Middle frontal gyrus (tissue), 1 donor: ENCODE measurements around the gene RBM47.

Experiments used
- DNase-seq: peaks from one replicate; pipeline ENCODE4 v3.0.0-alpha.2; 2015; ENCODE audit warnings: low spot score; ENCODE audit errors: extremely low spot score

RBM47 gene

DNA sequence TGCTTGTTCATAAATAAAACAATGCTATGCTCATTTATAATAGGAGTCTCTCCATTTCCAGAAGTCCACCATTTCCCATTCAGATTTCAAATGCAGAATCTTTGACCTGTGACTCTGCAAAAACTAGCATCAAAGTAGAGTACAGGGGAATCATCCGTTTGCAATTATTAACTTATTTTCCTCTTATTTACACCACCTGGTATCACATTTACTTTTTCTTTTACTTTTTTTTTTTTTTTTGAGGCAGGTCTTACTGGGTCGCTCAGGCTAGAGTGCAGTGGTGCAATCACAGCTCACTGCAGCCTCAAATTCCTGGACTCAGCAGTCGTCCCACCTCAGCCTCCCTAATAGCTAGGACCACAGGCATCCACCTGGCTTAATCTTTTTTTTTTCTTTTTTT is 37.6 kb downstream of the RBM47 start:
- DNase-seq = no peak

DNA sequence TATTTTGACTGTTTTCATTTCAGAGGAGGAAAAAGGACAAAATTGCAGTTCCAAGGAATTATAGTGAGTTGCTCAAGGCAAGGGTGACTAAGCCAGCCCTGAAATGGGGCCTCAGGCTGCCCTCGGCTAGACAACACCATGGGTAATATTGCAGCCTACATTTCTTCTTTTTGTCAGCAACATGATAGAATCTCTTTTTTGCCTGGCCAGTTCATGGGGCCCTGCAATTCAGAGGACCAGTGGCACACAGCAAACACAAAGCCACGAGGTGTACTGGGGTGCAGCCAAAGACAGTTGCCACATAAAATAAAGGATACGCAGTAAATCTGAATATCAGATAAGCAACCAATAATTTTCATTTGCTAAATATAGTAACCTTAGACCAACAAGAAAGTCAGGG is 41.8 kb downstream of the RBM47 start:
- no peak for DNase-seq

DNA sequence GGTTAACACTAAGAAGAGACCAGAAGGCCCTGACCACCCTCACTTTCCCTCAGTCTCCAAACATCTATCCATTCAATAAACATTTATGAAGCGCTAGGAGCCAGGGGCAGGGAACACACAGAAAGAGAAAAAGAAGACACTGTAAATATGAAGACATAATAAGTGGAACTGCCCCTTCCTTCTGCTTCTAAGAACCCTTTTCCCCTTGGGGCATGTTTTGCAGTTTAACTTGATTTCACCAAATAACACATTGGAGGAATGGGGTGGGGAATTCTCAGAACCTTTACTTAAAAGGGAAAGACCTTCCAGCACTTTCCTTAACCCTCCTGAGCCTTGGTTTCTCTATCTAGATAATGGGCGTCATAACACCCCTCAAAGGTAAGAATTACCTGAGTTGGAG is 42.3 kb downstream of the RBM47 start:
- DNase-seq = no peak

DNA sequence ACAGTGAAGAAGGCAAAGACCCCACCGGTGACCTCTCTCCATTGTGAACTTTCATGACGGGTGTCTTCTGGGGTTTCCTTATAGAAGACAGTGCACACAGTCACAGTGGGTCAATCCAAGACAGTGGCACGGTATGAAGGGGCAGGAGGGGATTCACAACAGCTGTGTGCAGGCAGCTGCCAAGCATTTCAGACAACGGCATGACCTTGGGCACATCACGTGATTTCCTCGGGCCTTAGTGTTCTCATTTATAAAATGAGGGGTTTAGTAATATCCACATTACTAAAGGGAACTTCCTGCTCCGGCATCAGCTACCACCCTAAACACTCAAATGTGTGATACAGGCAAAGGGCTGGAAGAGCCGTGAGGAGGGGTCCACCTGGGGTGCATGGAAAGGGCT is 42.9 kb downstream of the RBM47 start:
- no peak for DNase-seq

DNA sequence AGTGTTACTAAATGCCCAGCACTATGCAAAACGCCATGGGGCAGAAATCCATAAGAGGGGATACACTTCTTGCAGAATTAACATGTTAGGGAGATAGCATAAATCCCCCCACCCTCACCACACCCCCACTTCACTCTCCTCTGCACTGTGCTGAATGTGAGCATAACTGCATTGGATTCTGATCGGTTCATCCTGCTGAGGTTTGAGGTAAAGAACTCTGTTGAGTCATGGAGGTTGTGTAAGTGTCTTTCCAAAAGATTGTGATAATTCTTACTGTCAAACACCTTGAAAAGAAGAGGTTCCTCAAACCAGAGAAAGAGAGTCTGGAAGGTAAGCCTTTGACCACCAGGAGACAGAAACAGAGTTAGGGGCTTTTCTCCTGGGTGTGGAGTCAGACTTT is 43.6 kb downstream of the RBM47 start:
- no peak for DNase-seq

DNA sequence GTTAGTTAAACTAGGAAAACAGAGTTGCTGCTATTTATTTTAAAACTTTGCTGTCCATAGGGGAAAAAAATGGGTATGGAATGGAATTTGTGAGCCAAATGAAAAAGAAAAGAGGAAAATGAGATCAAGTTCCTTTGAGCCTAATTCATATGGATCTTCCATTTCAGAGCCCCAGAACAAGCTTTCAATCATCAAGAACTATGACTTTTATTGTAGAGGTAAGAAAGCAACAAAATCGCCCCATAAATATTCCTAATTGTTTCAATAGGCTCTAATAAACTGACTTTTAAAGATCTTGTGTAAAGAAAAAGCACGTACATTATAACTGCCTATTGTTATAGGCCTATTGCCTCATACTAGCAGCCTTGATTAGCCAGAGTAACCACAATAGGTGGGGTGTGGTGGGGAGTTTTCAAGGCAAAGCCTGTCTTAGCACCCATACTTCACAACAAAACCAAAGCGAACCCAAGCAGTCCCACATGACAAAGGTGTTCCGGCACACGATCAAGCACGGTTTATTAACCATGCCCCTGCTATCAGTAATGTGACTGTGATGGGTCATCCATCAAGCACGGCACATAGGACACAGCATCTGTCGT is 44.4 kb downstream of the RBM47 start:
- DNase-seq = no peak

DNA sequence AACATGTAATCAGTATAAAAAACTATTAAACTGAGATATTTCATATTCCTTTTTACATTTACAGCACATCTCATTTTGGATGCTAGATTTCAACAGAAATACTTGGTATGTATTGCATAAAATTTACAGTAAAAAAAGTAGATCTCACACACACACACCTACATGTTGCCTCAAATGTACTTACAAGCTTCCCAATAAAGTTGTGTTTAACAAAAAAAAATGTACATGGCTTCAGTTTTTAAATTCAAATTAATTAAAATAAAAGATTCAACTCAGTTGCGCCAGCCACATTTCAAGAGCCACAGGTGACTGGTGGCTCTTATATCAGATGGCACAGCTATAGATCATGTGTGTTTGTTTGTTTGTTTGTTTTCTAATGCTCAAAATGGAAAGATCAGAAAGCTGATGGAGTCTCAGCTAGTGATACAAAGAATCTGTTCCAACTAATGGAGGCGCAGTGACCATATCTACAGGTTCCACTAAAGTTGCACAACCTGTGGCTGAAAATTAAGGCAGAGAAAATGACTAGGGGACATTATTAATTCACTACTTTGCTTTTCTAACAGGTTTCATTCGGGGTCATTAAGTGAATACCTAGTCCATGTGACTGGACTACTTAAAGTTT is 45.0 kb downstream of the RBM47 start:
- DNase-seq = no peak

DNA sequence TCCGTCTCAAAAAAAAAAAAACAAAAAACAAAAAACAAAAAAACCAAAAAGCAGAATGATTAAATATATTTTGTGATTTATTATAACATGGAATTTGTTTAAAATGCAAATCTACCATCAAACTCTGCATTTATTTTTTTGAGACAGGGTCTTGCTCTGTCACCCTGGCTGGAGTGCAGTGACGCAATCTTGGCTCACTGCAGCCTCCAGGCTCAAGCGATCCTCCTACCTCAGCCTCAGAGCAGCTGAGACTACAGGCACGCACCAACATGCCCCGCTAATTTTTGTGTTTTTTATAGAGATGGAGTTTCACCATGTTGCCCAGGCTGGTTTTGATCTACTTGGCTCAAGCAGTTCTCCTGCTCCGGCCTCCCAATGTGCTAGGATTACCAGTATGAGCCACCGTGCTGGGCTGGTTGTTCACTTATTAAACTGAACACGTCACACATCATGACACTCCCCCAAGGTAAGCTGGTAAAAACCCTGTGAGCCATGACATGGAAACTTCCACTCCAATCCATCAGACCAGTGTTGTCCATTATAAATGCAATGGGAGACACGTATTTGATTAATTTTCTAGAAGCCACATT is 45.7 kb downstream of the RBM47 start:
- DNase-seq = no peak

DNA sequence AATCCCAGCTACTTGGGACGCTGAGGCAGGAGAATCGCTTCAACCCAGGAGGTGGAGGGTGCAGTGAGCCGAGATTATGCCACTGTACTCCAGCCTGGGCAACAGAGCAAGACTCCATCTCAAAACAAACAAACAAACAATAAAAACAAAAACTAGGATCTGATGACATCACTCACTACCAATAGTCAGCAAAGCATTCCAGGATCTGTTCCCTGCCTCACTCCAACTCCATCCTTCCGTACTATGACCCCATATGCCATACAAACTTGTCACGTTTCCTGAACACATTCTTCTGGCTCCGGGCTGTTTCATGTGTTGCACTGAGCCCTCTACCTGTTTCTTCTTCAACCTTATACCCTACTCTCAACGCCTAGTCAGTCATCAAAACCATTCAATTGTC is 47.3 kb downstream of the RBM47 start:
- no peak for DNase-seq

DNA sequence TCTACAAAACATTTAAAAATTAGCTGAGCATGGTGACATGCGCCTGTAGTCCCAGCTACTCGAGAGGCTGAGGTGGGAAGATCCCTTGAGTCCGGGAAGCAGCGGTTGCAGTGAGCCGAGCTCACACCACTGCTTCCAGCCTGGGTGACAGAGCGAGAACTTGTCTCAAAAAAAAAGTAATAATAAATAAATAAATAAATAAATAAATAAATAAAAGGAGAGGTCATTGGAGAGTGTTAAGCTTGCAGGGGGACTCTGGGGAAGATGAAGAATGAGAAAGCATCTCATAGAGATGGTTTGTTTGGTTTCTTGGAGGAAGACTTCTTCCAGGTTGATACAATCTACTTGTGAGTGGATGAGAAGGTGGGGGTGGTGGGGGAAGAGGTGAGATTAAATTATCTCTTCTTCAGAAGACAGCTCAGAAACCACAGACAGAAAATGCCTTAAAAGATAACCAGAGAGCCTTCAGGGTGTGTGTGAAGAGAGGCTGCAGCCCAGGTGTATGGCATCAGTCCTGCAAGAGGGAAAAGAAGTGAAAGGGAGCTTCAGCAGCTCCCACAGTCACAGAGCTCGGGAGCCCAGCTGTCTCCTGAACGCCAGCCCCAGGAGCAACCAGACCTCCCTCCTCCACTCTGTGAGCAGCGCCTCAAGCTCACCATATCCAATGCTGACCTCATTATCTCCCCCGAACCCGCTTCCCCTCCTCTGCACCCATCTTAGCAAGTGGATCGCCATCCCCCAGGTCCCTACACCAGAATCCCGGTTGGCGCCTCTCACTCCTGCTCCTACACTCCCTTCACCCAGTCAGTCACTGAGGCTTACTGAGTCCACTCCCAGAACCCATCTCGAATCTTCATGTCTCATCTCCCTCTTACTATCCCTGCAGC is 48.2 kb downstream of the RBM47 start:
- no peak for DNase-seq

DNA sequence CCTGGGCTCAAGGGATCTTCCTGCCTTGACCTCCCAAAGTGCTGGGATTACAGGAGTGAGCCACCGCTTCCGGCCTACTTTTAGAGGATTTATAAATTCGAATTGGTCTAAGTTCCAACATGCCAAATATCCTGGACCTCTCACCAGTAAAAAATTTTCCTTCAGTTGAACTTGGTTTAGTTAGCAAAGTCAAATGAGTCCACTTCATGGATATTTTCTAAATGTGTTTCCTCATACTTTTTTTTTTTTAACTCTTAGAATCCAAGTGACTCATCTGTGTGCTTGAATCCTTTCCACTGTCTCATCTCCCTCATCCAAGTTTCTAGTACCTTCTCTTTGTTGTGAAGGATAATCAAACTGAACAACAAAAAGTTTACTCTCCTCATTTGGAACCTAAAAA is 49.7 kb downstream of the RBM47 start:
- no peak for DNase-seq

DNA sequence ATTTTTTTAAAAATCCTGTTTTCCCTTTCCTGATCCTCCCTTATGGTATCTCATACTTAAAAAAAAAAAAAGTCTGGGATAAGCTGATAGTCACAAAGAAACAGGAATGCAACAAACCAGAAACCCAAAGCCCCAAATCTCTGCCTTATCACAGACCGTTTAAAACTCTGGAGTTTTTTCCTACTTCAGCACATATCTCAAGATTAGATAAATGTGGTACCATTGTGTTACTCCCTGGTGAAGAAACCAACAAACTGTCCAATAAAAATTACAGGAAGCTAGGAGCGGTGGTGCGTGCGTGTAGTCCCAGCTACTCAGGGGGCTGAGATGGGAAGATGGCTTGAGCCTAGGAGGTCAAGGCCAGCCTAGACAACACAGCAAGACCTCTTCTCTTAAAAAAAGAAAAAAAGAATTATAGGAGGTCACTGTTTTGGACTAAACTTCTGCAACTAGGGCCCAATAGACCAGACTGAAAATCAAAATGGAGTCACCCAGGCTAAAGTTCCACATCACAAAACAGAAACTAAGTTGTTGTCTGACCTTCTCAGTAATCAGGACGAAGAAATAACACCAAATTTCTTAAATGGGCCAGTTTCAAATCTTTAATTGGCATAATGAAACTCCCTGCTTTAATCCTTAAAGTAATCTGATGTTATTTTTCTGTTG is 51.9 kb downstream of the RBM47 start:
- DNase-seq = no peak

DNA sequence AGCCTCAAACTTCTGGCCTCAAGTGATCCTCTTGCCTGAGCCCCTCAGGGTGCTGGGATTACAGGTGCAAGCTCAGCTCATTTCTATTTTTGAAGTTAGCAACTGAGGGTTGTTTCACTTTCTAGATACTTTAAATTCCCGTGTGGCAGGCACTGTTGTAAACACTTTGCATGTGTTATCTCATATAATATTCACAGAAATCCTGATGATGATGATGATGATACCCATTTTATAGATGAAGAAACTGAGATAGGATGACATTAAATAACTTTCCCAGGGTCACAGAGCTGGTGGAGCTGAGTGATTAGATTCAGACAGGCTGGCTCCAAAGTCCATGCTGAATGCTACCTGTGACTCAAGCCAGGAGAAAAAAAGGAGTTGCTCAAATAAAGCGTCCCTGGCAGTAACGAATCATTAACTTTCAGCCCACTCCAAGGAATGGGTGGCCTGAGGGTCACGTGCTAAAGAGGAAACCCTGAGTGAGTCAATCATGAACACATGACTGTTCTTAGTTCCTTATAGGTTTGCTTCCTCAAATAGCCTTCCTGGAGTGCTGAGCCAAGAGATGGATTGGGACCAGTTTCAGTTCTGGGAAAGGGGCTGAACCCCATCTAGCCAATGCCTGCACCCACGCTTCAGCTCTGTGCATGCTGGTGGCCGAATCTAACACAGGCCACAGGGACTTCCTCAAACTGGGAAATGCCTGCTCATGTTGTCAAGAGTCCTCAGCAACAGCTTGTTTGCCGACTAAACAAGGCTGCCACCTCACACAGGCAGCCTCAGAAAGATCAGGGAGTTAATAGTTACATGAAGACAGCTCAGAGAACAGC is 52.8 kb downstream of the RBM47 start:
- DNase-seq = no peak

DNA sequence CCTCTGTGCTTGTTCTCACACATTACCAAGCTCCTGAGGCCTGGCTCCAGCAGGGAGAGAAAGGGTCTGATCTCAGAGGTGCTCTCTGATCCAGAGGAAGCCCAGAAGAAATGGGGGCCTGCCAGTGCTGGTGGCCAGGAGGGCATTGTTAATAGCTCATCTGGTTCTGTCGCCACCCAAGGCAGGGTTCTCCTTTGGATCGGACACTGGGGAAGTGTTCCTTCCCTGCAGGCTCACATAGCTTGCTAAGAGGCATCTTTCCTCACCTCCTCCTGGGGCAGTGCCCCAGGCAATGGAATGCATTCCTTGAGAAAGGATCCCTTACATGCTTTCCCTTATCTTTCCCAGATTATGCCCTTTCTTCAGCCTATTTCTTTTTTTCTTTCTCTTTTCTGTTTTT is 53.8 kb downstream of the RBM47 start:
- no peak for DNase-seq

DNA sequence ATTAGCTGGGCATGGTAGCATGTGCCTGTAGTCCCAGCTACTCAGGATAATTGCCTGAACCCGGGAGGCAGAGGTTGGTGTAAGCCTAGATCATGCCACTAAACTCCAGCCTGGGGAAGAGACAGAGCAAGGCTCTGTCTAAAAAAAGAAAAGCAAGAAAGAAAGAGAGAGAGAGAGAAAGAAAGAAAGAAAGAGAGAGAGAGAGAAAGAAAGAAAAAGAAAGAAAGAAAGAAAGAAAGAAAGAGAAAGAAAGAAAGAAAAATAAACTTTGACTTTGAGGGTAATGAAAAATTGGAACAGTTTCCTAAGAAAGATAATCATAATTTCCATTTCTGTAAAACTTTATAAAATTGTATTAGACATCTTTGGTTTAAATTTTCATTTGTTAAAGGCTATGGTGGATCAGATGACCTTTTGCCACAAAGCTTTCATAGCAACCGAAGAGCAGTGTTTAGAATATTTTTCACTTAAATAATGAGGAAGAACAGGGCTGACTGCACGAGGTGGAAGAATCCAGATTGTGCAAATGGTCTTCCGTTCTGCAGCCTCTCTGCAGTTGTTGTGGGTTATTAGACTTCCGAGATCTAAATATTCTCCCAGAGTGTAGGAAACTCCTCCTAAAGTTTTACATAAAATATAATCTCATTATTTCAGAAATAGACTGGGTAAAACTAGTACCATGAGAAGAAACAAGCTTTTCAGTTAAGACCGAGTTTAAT is 55.9 kb downstream of the RBM47 start:
- no peak for DNase-seq

DNA sequence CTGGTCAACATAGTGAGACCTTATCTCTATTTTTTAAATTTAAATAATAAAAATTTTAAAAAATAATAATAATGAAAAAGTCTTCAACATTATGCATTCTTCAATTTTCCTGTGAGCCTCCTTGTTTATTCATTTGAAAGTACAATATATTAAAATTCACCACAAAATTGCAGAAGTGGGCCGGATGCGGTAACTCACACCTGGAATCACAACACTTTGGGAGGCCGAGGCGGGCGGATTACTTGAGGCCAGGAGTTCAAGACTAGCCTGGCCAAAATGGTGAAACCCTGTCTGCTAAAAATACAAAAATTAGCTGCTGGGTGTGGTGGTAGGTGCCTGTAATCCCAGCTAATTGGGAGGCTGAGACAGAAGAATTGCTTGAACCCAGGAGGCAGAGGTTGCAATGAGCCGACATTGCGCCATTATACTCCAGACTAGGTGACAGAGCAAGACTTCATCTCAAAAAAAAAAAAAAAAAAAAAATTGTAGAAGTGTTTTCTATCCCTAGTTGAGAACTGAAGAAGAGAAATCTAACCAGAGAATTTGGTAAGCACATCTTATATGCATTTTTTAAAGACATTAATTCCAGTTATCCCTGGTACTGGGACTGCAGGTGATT is 56.9 kb downstream of the RBM47 start:
- DNase-seq = no peak

DNA sequence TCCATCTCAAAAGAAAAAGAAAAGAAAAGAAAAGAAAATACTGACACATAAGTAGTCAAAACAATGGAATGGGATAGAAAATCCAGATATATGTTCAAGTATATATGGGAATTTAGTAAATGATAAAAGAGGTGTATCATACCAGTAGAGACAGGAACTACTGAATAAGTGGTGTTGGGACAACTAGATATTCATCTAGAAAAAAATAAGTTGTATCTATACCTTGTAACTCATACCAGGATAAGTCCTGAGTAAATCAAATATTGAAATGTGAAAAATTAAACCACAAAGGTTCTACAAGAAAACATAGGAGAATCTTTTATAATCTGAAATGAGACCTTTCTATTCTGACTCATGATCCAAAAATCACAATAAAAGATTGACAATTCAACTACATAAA is 58.5 kb downstream of the RBM47 start:
- no peak for DNase-seq

DNA sequence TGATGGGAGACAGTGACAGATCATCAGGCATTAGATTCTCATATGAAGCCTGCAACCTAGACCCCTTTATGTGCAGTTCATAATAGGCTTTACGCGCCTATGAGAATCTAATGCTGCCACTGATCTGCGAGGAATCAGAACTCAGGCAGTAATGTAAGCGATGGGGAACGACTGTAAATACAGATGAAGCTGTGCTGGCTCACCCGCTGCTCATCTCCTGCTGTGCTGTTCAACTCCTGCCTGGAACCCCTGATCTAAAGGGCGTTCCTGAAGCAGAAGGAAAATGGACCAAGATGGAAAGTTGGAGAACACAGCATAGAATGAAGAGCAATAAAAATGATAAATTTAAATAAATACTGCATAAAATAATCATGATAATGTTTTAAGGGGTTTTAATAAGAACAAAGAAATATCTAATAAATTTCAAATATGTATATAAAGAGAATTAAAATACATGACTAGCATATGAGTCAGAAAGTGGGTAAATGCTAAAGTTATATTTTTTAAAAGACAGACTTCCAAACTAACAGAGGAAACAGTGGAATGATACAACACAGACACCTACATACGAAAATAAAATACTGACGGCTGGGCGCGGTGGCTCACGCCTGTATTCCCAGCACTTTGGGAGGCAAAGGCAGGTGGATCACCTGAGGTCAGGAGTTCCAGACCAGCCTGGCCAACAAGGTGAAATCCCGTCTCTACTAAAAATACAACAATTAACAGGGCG is 59.2 kb downstream of the RBM47 start:
- no peak for DNase-seq
